Left lung (tissue), 10 donors: ENCODE data around the gene OR51G2. TPM values are rescaled to one million over a fixed set of nuclear protein-coding genes. Genes with fewer than 3 reads are reported as not detected.

Source experiments
- ATAC-seq: fragments of 200-7000 bp; cut with Tn5 transposase; one replicate; pipeline ENCODE4 v1.9.1; 2020; ENCODE audit warnings: moderate library complexity
- DNase-seq, 4 donors: peaks; one replicate each; pipeline ENCODE4 v3.0.0-alpha.2; 2013 to 2020
- H3K27ac ChIP-seq, 2 donors: fragments of 200-600 bp; sonication (generic) in 1 of 2; one replicate each; pipeline versions ENCODE4 v1.5.0 to v1.8.0; 2020 to 2021
- H3K27me3 ChIP-seq, 2 donors: fragments of 200-600 bp; sonication (generic) in 1 of 2; one replicate each; pipeline versions ENCODE4 v1.5.0 to v1.8.0; 2020 to 2021
- H3K36me3 ChIP-seq, 2 donors: fragments of 200-600 bp; sonication (generic) in 1 of 2; one replicate each; pipeline versions ENCODE4 v1.5.0 to v1.8.0; 2020 to 2021
- H3K4me1 ChIP-seq, 2 donors: fragments of 200-600 bp; one replicate each; pipeline ENCODE4 v1.8.0; 2021
- H3K4me3 ChIP-seq, 2 donors: fragments of 200-600 bp; sonication (generic) in 1 of 2; one replicate each; pipeline versions ENCODE4 v1.5.0 to v1.8.0; 2020 to 2021; ENCODE audit warnings: mild to moderate bottlenecking in 1 of 2
- H3K9me3 ChIP-seq, 2 donors: fragments of 200-600 bp; sonication (generic) in 1 of 2; one replicate each; pipeline versions ENCODE4 v1.5.0 to v1.8.0; 2020 to 2021
- CTCF ChIP-seq, 2 donors: fragments of 200-600 bp; sonication (generic) in 1 of 2; IDR thresholded peaks; one replicate each; pipeline versions ENCODE4 v1.5.0 to v1.8.0; 2021; ENCODE audit warnings: antibody characterized with exemption in 2 of 2
- intact Hi-C, 2 donors: fragments of 100-400 bp; cut with DNase I; formaldehyde crosslinking; loops; one replicate each; pipeline versions ENCODE4 v1.11.2 to v1.14.2; 2022
- polyA plus RNA-seq, 6 donors: library from polyadenylated mRNA; unstranded; fragments of 120-200 nt; gene quantifications; one replicate each; pipeline ENCODE4 v1.2.1, GENCODE V29; 2013; ENCODE audit not compliant: insufficient read length in 6 of 6
- total RNA-seq, 2 donors: library from RNA; stranded (reverse); fragmentation: NEBNext Ultra II Directional; extraction: Animal tissue kit (Norgen Biotek cat#: 25700); gene quantifications; one replicate each; pipeline ENCODE4 v1.2.1, GENCODE V29; 2021
- donor health status: DM: no; HTN: yes; CAD: no.
- donor health status: DM: no; HTN: no; CAD: no.

Gene OR51G2
- total and polyA plus RNA-seq, 8 donors = not detected

- Histone ChIP-seq H3K4me3 (no peak within 1 kb of the TSS), H3K27ac (no peak within 1 kb of the TSS), H3K4me1 (no peaks in the 10 kb centered on the region), H3K36me3 (no peaks in the 10 kb centered on the region), H3K27me3 (no peaks in the 10 kb centered on the region), H3K9me3 (no peaks in the 10 kb centered on the region)
- intact Hi-C loops = no loop called here
- TF ChIP-seq CTCF (IDR thresholded peaks at IDR 0.05) = no peak
- ATAC-seq (no peak), DNase-seq (no peak)
Measured at GRCh38 chr11:4881860-4882500, 37.2 kb downstream of the OR51G2 start, which contains the start of gene OR51T1. OR51T1 (plus strand) TSS chr11:4881900; CDS start chr11:4881900, 0 bp downstream.

GRCh38 chr11:4881188-4881587 is 38.0 kb downstream of the OR51G2 start:
- no peaks in the 10 kb centered on the region for H3K27me3 ChIP-seq
- TF ChIP-seq CTCF (IDR thresholded peaks at IDR 0.05) = no peak
- no peaks in the 10 kb centered on the region for H3K36me3 ChIP-seq
- ATAC-seq (no peak), DNase-seq (no peak)
- H3K4me3 ChIP-seq = no peak overlapping the region
- H3K4me1 ChIP-seq = no peaks in the 10 kb centered on the region
- no peak overlapping the region for H3K27ac ChIP-seq
- intact Hi-C loops = no loop called here
- no peaks in the 10 kb centered on the region for H3K9me3 ChIP-seq

- Histone ChIP-seq H3K36me3 (no peaks in the 10 kb centered on the region), H3K4me1 (no peaks in the 10 kb centered on the region), H3K9me3 (no peaks in the 10 kb centered on the region), H3K27ac (no peak overlapping the region), H3K27me3 (no peaks in the 10 kb centered on the region), H3K4me3 (no peak overlapping the region)
- DNase-seq (no peak), ATAC-seq (no peak)
- TF ChIP-seq CTCF (IDR thresholded peaks at IDR 0.05) = no peak
- intact Hi-C loops = no loop called here
Measured at GRCh38 chr11:4865855-4866254, 53.3 kb downstream of the OR51G2 start.

- H3K36me3 ChIP-seq = no peaks in the 10 kb centered on the region
- no peaks in the 10 kb centered on the region for H3K27me3 ChIP-seq
- TF ChIP-seq CTCF (IDR thresholded peaks at IDR 0.05) = no peak
- intact Hi-C loops = no loop called here
- no peaks in the 10 kb centered on the region for H3K9me3 ChIP-seq
- H3K4me3 ChIP-seq = no peak overlapping the region
- ATAC-seq (no peak), DNase-seq (no peak)
- no peak overlapping the region for H3K27ac ChIP-seq
- H3K4me1 ChIP-seq = no peaks in the 10 kb centered on the region
Measured at GRCh38 chr11:4863876-4864275, 55.3 kb downstream of the OR51G2 start.

Other genes with a start within 250 kb of the OR51G2 start
- gene OR51E2, start 221.5 kb downstream of the OR51G2 start, total RNA-seq = not detected
- under 1 TPM in 5 of 6 donors, not detected in 1; 0.08 to 0.18 (median 0.15) TPM for gene OR51E2, start 221.5 kb downstream of the OR51G2 start, polyA plus RNA-seq
- not detected for gene MMP26, start 214.6 kb downstream of the OR51G2 start, total RNA-seq
- gene MMP26, start 214.6 kb downstream of the OR51G2 start, polyA plus RNA-seq = not detected
- not detected for gene OR51F1, start 149.4 kb downstream of the OR51G2 start, total RNA-seq
- gene OR51F1, start 149.4 kb downstream of the OR51G2 start, polyA plus RNA-seq = not detected
- gene OR52R1, start 115.0 kb downstream of the OR51G2 start, total RNA-seq = not detected
- not detected for gene OR52R1, start 115.0 kb downstream of the OR51G2 start, polyA plus RNA-seq
- gene OR51F2, start 98.0 kb downstream of the OR51G2 start, total RNA-seq = not detected
- gene OR51F2, start 98.0 kb downstream of the OR51G2 start, polyA plus RNA-seq = not detected
- not detected for gene OR51S1, start 70.1 kb downstream of the OR51G2 start, total RNA-seq
- not detected for gene OR51S1, start 70.1 kb downstream of the OR51G2 start, polyA plus RNA-seq
- gene OR51T1, start 37.5 kb downstream of the OR51G2 start, total RNA-seq = not detected
- gene OR51T1, start 37.5 kb downstream of the OR51G2 start, polyA plus RNA-seq = not detected
- not detected for gene OR51A7, start 15.6 kb downstream of the OR51G2 start, total RNA-seq
- not detected for gene OR51A7, start 15.6 kb downstream of the OR51G2 start, polyA plus RNA-seq
- gene OR51G1, start 5.0 kb upstream of the OR51G2 start, total RNA-seq = not detected
- gene OR51G1, start 5.0 kb upstream of the OR51G2 start, polyA plus RNA-seq = not detected
- gene OR51A4, start 28.3 kb upstream of the OR51G2 start, total RNA-seq = not detected
- not detected for gene OR51A4, start 28.3 kb upstream of the OR51G2 start, polyA plus RNA-seq
- not detected for gene OR51A2, start 36.4 kb upstream of the OR51G2 start, total RNA-seq
- gene OR51A2, start 36.4 kb upstream of the OR51G2 start, polyA plus RNA-seq = not detected
- not detected for gene OR51L1, start 75.5 kb upstream of the OR51G2 start, total RNA-seq
- gene OR51L1, start 75.5 kb upstream of the OR51G2 start, polyA plus RNA-seq = under 1 TPM in 5 of 6 donors, not detected in 1; 0.01 to 0.06 (median 0.03) TPM
- gene OR52J3, start 127.2 kb upstream of the OR51G2 start, total RNA-seq = not detected
- gene OR52J3, start 127.2 kb upstream of the OR51G2 start, polyA plus RNA-seq = not detected
- not detected for gene OR52E2, start 140.3 kb upstream of the OR51G2 start, total RNA-seq
- gene OR52E2, start 140.3 kb upstream of the OR51G2 start, polyA plus RNA-seq = not detected
- not detected for gene OR52E1, start 150.2 kb upstream of the OR51G2 start, total RNA-seq
- not detected for gene OR52E1, start 150.2 kb upstream of the OR51G2 start, polyA plus RNA-seq
- not detected for gene OR52A5, start 219.0 kb upstream of the OR51G2 start, total RNA-seq
- gene OR52A5, start 219.0 kb upstream of the OR51G2 start, polyA plus RNA-seq = not detected
- gene OR52A1, start 235.4 kb upstream of the OR51G2 start, total RNA-seq = not detected
- under 1 TPM; 0.02 to 0.03 (median 0.03) TPM for gene OR52A1, start 235.4 kb upstream of the OR51G2 start, polyA plus RNA-seq